Type B pancreatic cell (in vitro differentiated cells): ENCODE data around the gene UTY. TPM values are rescaled to one million over a fixed set of nuclear protein-coding genes. Genes with fewer than 3 reads are reported as not detected.

Experiments
- DNase-seq: peaks from one replicate; pipeline ENCODE4 v3.0.0; 2021; ENCODE audit warnings: mixed read lengths; ENCODE audit not compliant: unreplicated experiment; ENCODE audit errors: extremely low spot score
- H3K27ac Mint-ChIP-seq: 2 replicates; pipeline ENCODE4 v1.8.0; 2021; ENCODE audit warnings: mild to moderate bottlenecking, mixed read lengths
- H3K27me3 Mint-ChIP-seq: 2 replicates; pipeline ENCODE4 v1.8.0; 2021; ENCODE audit warnings: mixed read lengths
- H3K36me3 Mint-ChIP-seq: 2 replicates; pipeline ENCODE4 v1.8.0; 2021; ENCODE audit warnings: mixed read lengths
- H3K4me1 Mint-ChIP-seq: one replicate; pipeline ENCODE4 v1.8.0; 2021; ENCODE audit warnings: mixed read lengths; ENCODE audit not compliant: unreplicated experiment
- H3K4me3 Mint-ChIP-seq: 2 replicates; pipeline ENCODE4 v1.8.0; 2021; ENCODE audit warnings: mild to moderate bottlenecking, mixed read lengths
- H3K9me3 Mint-ChIP-seq: 2 replicates; pipeline ENCODE4 v1.8.0; 2021; ENCODE audit warnings: mixed read lengths
- total RNA-seq: library from RNA; stranded (reverse); gene quantifications from 2 replicates; pipeline ENCODE4 v1.2.1, GENCODE V29; 2021; ENCODE audit warnings: low replicate concordance
- TF ChIP-seq, protein P1 (sequence below): fragments of 200-600 bp; sonication (generic); conservative IDR thresholded peaks from 2 replicates; pipeline ENCODE4 v1.5.0; 2021; ENCODE audit warnings: antibody characterized with exemption, mild to moderate bottlenecking

UTY gene
- total RNA-seq, 1 donor from 2014 or later: not detected

DNA sequence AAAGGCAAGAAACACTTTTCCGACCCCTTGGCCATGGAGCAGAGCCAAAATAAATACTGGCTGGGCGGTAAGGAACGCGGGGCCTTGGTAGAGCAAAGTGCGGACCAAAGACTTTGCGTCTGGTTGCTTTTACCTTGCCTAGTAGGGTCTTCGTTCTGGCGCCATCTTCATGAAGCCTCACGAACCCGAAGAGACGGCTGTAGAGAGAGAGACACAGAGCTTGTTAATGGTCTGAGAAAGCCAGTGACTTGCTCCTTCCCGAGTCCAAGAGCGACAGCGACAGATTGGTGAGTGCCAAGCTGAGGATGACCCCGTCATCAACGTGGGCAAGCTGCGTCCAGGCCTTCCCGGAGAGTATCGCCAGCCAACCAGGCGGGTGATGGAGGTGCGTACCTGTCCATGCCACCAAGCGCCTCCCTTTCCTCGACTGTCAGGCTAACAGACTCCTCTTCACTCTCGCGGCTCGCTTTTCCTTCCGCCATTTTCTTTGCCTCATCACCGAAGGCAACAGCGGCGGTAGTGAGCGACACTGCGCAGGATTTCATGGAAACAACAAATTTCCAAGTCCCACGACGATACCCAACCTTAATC lies 617 bp downstream of the UTY start:
- DNase-seq: no peak
- H3K36me3 Mint-ChIP-seq: no peaks in the 10 kb centered on the region
- H3K27ac Mint-ChIP-seq: no peak overlapping the region

DNA sequence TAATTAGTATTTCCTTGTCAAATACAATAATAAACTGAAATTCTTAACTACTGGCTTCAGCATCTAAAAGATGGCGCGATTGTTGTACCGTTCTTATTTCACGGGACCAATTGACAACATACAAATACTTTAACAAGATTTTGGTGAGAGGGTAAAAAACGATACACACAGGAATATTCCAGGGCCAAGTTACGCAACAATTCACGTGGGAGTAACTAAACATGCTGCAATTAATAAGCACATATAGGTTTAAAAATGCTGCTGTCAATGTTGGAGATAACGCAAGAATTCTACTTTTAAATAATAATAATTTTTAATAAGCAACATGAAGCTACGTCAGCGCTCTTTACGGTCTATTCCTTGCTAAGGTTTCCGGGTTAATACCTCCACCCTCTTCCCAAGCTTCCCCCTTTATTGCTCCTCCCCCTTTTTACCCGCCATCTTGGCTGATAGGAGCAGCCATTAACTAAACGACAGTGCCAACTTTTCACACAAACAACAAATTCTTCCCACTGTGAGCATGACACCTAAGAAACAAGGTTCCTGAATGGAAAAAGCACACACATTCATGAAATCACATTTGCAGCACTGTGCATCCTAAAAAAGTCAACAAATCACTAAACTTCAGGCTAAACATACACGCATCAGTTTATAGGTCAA lies 1.6 kb downstream of the UTY start:
- Mint-ChIP-seq H3K27me3 (no peaks in the 10 kb centered on the region), H3K27ac (no peak overlapping the region), H3K4me3 (no peak overlapping the region), H3K9me3 (no peaks in the 10 kb centered on the region), H3K36me3 (no peaks in the 10 kb centered on the region), H3K4me1 (no peaks in the 10 kb centered on the region)
- TF ChIP-seq, protein P1, sequence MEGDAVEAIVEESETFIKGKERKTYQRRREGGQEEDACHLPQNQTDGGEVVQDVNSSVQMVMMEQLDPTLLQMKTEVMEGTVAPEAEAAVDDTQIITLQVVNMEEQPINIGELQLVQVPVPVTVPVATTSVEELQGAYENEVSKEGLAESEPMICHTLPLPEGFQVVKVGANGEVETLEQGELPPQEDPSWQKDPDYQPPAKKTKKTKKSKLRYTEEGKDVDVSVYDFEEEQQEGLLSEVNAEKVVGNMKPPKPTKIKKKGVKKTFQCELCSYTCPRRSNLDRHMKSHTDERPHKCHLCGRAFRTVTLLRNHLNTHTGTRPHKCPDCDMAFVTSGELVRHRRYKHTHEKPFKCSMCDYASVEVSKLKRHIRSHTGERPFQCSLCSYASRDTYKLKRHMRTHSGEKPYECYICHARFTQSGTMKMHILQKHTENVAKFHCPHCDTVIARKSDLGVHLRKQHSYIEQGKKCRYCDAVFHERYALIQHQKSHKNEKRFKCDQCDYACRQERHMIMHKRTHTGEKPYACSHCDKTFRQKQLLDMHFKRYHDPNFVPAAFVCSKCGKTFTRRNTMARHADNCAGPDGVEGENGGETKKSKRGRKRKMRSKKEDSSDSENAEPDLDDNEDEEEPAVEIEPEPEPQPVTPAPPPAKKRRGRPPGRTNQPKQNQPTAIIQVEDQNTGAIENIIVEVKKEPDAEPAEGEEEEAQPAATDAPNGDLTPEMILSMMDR: no peak
- no peak for DNase-seq

More for the DNA sequence above, 617 bp downstream of the UTY start:
- H3K4me3 Mint-ChIP-seq: no peak overlapping the region
- TF ChIP-seq, protein P1: no peak
- no peaks in the 10 kb centered on the region for H3K4me1 Mint-ChIP-seq
- no peaks in the 10 kb centered on the region for H3K9me3 Mint-ChIP-seq
- H3K27me3 Mint-ChIP-seq: no peaks in the 10 kb centered on the region

DNA sequence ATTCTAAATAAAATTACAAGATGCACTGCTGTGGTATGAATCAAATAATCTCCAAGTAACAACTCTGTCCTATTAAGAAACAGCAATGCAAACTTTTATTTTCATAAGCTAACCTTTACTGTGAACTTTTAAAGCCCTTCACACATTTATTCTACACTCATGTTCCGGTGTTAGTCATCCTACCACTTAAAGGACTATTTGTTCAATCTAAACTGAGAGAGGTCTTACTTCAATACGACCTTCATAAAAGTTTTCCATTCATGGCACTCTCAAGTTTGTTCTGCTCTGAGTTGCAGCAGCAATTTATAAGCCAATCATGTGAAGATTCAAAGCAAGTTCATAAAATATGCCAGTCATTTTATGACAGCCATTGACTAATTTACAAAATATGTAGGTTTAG lies 4.8 kb downstream of the UTY start:
- TF ChIP-seq, protein P1: no peak
- H3K36me3 Mint-ChIP-seq: no peaks in the 10 kb centered on the region
- no peak overlapping the region for H3K4me3 Mint-ChIP-seq
- no peaks in the 10 kb centered on the region for H3K4me1 Mint-ChIP-seq
- H3K27me3 Mint-ChIP-seq: no peaks in the 10 kb centered on the region
- H3K27ac Mint-ChIP-seq: no peak overlapping the region
- DNase-seq: no peak
- H3K9me3 Mint-ChIP-seq: no peaks in the 10 kb centered on the region

DNA sequence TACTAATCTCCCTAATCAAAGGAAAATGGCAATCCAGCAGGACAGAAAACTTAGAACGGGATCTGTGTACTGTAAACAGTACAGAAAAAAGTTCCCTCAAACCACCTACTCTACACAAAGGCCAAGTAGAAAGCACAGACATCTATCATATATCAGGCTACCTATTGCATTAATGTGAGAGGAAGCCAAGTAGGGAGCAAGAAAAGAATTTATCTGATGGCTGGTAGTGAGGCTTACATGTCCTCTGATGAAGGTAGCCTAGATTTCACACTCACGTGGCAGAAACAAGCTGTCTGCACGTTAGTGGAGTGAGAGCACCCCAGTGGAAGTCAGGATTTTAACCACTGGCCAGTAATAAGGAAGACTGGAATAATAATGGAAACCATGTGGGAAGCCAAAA lies 28.3 kb downstream of the UTY start:
- Mint-ChIP-seq H3K36me3 (no peaks in the 10 kb centered on the region), H3K4me1 (no peaks in the 10 kb centered on the region), H3K27me3 (no peaks in the 10 kb centered on the region), H3K9me3 (no peaks in the 10 kb centered on the region), H3K4me3 (no peak overlapping the region), H3K27ac (no peak overlapping the region)
- TF ChIP-seq, protein P1: no peak
- DNase-seq: no peak

DNA sequence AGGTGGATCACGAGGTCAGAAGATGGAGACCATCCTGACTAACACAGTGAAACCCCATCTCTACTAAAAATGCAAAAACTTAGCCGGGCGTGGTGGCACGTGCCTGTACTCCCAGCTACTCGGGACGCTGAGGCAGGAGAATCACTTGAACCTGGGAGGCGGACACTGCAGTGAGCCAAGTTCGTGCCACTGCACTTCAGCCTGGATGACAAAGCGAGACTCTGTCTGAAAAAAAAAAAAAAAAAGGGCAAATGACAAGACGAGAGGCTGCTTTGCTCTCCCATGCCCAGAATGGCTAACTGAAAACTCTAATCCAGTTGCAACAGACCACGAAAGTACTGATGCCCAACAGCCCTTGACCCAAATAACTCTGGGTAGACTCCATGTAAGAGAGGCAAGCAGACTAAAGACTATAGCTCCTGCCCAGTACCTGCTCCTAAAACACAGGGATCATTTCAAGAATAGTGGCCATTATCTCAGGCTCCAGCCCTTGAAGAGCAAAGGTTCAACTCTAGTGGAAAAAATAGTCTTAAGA lies 29.2 kb downstream of the UTY start:
- Mint-ChIP-seq H3K27ac (no peak overlapping the region), H3K27me3 (no peaks in the 10 kb centered on the region)
- TF ChIP-seq, protein P1: no peak

More for the DNA sequence above, 29.2 kb downstream of the UTY start:
- Mint-ChIP-seq H3K4me1 (no peaks in the 10 kb centered on the region), H3K36me3 (no peaks in the 10 kb centered on the region), H3K9me3 (no peaks in the 10 kb centered on the region), H3K4me3 (no peak overlapping the region)
- DNase-seq: no peak
